Middle frontal gyrus (tissue), 1 donor: Measurements from ENCODE around the gene FAM83G.

Source experiments
- DNase-seq: peaks from one replicate; pipeline ENCODE4 v3.0.0-alpha.2; 2015; ENCODE audit warnings: low spot score; ENCODE audit errors: extremely low spot score

Gene FAM83G

DNA sequence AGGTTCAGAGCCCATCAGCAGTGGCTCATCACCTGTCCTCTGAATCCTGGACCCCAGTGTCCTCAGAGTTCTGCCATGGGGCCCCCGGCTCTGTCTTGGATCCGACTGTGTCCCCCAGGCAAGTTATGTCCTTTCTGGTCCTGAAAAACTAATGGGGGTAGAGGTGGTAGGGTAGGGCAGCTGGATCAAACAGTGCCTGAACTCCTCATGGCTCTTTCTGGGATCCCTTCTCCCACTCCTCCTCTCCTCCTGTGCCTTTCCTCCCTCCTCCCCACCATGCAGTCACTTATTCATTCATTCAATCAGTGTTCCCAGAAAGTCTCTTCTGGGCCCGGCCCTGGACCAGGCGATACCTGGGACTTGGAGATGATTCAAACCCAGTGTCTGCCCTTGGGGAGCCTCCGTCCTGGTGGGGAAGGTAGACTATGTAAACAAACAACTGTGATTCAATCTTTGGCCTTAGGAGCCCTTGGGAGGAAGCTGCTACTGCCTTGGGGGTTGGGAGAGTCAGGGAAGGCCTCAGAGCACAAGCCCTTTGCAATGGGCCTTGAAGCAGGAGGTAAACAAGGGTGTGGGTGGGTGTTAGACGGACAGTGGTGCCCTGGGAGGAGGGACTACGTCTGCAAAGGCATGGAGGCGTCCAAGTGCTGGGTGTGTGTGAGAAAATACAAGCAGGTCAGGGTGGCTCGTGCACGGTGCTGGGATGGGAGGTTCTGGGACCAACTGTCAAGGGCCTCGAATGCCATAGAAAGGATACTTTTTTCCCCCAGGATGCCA is 6.4 kb upstream of the FAM83G start:
- DNase-seq, result no peak

DNA sequence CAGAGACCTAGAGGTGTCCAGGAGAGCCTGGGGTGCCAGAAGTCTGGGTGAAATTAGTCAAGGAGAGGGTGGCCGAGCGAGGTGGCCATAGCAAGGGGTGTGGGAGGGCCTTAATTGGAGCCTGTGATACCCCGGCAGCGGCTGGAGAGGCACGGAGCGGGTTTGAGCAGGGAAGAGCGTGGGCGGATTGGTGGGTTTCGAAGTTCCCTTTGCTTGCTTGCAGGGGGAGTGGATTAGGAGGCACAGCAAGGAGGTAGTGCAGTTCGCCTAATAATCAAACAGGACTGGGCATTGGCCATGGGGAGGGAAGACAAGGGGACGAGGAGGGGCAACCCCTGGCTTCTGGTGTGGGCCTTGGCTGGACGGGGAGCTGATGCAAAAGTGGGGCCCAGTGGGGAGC is 5.4 kb upstream of the FAM83G start:
- DNase-seq, result no peak

- no peak for DNase-seq
Measured at GRCh38 chr17:19006698-19007097, 2.1 kb upstream of the FAM83G start.

DNA sequence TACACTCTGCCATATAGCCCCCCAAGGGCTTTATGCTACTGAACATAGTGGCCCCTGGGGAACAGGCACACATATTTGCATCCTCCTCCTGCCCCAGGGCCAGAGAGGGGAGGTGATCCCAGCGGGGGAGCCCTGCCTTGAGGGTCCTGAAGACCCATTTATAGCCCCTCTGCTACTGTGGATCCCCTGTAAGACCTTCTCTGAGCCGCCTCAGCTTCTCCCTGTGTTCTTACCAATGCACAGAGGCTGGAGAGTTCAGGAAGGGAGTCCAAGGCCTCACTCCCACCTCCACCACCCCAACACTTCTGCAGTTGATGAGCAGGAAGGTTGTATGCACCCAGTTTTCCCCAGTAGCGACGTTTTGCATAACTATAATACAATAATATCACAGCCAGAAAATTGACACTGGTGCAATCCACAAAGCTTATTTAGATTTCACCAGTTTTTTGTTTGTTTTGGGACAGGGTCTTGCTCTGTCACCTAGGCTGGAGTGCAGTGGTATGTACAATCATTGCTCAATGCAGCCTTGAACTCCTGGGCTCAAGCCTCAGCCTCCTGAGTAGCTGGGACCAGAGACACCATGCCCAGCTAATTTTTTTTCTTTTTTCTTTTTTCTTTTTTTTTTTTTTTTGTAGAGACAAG is 1.3 kb upstream of the FAM83G start:
- DNase-seq, result no peak

DNA sequence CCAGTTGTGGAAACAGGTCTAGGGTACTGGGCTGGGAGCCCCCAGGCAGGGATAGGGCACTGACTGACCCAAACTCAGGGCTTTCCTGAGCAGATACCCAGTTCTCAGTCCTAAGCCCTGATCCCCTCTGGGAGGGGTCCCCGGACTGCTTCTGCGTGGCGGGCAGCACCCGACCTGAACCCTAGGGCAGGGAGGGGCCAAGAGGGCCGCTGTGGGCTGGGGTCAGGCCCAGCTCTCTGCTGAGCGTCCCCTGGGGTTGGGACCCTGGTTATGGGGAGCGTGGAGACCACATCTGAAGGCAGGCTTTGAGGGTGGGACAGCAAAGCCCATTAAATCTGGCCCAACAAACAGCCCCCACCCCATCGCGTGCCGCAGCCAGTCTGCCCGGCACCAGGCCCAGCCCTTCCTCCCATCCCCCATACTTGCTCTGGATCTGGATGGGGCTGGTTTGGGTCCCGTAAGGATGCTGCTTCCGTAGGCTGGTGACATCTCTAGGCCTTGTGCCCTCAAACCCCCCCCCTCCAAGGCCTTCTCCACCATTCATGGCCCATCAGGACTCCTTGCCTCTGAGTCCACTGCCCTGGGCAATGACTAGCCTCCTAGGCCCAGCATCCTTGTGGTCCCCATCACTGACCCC is 691 bp upstream of the FAM83G start:
- no peak for DNase-seq

DNA sequence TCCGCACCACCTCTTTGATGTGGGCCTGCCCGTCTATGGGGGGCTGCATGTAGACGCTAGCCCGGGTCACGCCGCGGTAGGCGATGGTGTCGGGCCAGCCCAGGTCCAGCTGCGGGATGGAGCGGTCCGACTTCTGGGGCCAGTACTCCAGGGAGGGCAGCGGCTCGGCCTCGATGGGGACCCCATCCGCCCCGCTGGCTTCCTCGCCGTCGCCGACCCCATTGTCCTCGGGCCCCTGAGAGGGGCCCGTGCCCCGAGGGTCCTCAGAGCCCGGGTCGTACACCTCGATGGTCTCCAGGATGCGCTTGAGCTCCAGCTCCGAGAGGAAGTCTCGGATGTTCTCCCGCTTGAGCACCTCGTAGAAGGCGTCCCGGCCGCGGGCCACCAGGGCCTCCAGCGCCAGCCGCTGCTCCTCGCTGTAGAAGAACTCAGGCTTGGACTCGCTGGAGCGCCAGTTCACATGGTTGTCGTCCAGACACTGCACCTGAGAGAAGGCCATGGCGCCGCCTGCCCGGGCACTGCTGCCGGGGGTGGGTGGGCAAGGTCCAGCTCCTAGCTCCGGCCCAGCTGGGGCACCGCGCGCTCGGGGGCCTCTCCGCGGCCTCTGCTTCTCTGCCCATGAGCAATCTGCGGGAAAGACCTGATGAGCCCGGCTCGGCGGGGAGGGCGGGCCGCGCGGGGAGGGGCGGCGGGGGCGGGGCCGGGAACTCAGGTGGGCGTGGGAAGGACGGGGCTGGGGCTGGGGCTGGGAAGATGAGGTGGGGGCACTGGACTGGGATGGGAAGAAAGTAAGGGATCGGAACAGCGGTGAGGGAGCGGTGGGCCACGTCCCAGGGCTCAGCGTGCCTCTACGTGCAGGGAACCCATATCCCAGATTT is 782 bp downstream of the FAM83G start:
- DNase-seq, result no peak

DNA sequence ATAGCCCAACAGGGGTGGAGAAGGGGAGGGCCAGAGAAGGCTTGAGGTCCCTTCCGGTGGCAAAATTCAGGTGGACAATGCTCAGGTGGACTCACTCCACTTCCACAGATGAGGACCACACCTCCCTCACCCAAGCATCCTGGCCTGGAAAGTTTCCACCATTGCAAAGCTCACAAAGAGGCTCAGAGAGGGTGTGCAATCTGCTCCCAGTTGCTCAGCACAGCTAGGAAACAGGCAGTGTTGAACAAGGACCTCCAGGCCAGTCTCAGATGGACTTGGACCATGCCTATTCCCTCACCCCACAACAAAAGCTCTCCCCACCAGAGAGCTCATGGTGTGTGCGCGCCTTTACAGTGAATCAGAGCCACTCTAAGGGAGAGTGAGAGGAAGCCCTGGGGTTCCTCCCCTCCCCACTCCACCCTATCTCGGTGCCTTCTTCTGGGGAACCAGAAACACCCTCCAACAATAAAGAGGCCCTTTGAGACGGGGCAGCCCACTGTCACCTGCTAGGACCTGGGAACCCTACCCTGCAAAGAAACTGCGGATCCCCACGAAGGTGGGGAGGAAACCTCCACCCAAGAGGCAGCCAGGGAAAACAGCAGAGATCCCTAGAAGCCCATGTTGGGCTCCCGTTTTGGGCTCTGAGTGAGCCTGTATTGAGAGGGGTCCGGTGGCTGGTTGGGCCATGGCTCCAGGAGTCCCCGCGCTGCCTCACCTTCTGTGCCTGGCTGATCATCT is 1.6 kb downstream of the FAM83G start:
- no peak for DNase-seq

GRCh38 chr17:19001907-19002590 is 2.5 kb downstream of the FAM83G start:
- no peak for DNase-seq

- no peak for DNase-seq
Measured at GRCh38 chr17:19000531-19001325, 3.8 kb downstream of the FAM83G start.

- no peak for DNase-seq
Measured at GRCh38 chr17:18999911-19000310, 4.7 kb downstream of the FAM83G start.

DNA sequence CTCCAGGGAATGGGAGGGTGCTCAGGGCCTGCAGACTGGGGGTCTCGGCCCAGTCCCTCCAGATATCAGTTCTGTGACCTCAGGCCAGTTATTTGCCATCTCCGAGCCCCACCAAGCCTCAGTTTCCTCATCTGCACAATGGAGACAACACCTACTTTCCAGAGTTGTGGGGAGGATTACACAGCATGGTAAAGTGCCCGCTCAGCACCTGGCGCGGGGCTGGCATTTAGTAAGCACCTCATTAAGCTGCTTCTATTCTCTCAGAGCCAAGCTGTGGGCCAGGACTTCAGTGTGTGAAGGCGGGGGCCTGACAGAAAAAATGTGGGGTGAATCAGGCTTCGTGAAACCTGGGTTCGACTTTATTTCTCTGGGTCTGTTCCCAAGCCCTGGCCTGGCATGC is 5.2 kb downstream of the FAM83G start:
- DNase-seq, result no peak

- no peak for DNase-seq
Measured at GRCh38 chr17:18997650-18998196, 6.8 kb downstream of the FAM83G start.

- DNase-seq, result no peak
Measured at GRCh38 chr17:18996458-18996857, 8.1 kb downstream of the FAM83G start.

GRCh38 chr17:18995220-18995619 is 9.3 kb downstream of the FAM83G start:
- no peak for DNase-seq

DNA sequence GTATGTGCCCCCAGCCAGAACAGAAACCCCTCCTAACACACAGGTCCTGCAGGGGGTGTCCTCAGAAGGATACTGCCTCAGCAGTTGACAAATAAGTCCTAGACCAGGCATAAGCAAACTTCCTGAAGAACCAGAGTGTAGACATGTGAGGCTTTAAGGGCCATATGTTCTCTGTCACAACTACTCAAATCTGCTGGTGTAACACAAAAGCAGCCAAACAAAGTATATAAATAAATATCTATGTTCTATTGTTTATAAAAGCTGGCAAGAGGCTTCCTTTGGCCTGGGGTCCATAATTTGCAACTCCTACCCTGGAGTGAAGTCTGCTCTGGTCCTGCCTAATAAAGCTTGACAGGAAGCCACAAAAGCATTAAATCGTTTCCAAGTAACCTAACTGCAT is 9.9 kb downstream of the FAM83G start:
- DNase-seq, result no peak

DNA sequence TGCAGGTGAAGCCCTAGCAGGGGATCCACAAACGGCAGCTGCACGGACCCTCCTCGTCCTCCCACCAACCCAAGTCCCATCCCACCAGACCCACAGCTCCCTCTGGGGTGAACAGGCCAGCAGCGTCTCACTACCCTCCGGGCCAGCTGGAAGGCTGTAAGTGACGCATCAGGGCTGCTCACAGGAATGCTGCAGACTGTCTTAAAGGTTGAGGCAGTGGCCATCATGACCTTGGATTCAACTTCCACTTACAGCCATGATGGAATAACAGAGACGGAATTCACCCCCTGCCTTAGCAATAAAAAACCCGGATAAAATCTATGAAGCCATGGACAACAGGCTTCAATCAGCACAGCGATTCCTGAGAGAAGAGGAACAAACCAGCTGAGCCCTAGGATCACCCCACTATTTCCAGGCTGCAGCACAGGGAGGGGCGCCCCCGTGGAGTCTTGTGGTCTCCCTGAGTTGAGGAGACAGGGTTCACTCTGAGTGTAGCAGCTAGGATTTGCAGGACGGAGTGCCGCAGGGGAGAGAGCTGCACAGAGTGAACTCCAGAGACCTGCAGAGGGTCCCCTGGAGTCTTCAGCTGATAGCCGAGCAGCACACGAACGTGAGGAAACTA is 10.5 kb downstream of the FAM83G start:
- no peak for DNase-seq

DNA sequence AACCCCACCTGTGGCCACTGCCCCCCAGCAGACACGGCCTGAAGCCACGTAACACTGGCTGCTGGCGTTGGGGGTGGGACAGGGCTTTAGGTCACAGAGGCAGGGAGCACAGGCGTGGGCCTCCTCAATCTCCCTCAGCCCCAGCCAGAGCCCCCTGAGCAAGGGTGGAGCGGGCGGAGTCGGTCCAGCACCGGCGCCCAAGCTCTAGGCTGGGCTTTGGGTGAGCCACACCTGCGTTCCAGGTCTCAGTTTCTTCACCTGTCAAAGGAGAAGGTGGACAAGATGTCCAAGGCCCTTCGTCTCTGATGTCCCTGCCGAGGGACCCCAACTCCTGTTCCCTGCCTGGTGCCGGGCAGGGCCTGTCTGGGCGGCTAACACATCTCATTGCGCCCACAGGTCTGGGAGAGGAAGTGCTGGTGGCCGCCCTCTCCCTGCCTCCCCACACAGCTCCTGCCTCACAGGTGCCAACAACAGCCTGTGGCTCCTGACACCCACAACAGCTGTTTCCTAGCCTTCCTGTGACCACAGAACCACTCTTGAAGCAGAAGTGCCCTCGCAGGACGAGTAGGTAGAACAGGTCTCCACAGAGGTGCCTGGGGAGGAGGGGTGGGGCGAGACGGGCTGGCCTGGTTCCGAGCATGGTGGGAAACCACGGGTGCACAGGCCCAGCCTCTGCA is 12.0 kb downstream of the FAM83G start:
- no peak for DNase-seq
